GM12878 (cell line): ENCODE measurements around the gene SORCS2. TPM values are rescaled to one million over a fixed set of nuclear protein-coding genes. Genes with fewer than 3 reads are reported as not detected.
A peak's percentile ranks its signal among the peaks of the same experiment; 100 is the strongest.

Source experiments
- ATAC-seq: fragments of 200-7000 bp; cut with Tn5 transposase; 3 replicates; pipeline ENCODE4 v1.9.1; 2020; ENCODE audit warnings: mild to moderate bottlenecking, moderate library complexity
- BruUV-seq: library from RNA; stranded (reverse); fragments of 400-500 nt; replicated peaks from 2 replicates; lab custom pipeline; 2021; lab: Mats Ljungman, UMichigan
- CTCF ChIA-PET: fragments of 300-600 bp; sonication (Branson Sonifier 250); formaldehyde crosslinking; extraction: SDS; loops from one replicate; lab custom pipeline; 2021; ENCODE audit warnings: inconsistent platforms; lab: Yijun Ruan, JAX
- POLR2A ChIA-PET: fragments of 350-600 bp; formaldehyde crosslinking; extraction: SDS; loops from one replicate; lab custom pipeline; 2021; ENCODE audit warnings: inconsistent platforms; lab: Charles Lee
- RAD21 ChIA-PET: fragments of 300-600 bp; sonication (Branson Sonifier 250); formaldehyde crosslinking; loops from one replicate; lab custom pipeline; 2023; ENCODE audit warnings: antibody characterized with exemption; ENCODE audit not compliant: unreplicated experiment; lab: Charles Lee
- SMC1A ChIA-PET: fragments of 300-600 bp; sonication (Branson Sonifier 250); formaldehyde crosslinking; loops from one replicate; lab custom pipeline; 2023; ENCODE audit not compliant: unreplicated experiment, uncharacterized antibody; lab: Charles Lee
- DNase-seq: peaks from one replicate; pipeline ENCODE4 v3.0.0-alpha.2; 2011; ENCODE audit warnings: low read depth, low spot score
- FAIRE-seq: peaks from 3 replicates; lab custom pipeline; 2011; peaks lifted over from hg19 to GRCh38; lab: Jason Lieb, UNC
- H2AFZ ChIP-seq: 2 replicates; pipeline ENCODE4 v1.6.0; 2011; ENCODE audit warnings: low read depth, low read length, control low read depth; ENCODE audit not compliant: control insufficient read depth
- H3K27ac ChIP-seq: 2 replicates; pipeline ENCODE4 v1.5.1; 2011; ENCODE audit warnings: control low read depth; ENCODE audit not compliant: control insufficient read depth, insufficient read depth
- H3K27me3 ChIP-seq, 2 experiments: replicated peaks in 1 of 2; 2 replicates each; pipeline versions ENCODE4 v1.6.0 to v1.6.1; 2011; ENCODE audit warnings: low read length in 1 of 2; ENCODE audit not compliant: control insufficient read depth in 2 of 2, insufficient read depth in 2 of 2
- H3K36me3 ChIP-seq, 2 experiments: 2 replicates each; pipeline ENCODE4 v1.5.1; 2011; ENCODE audit warnings: low read length in 1 of 2; ENCODE audit not compliant: control insufficient read depth in 2 of 2, insufficient read depth in 2 of 2
- H3K4me1 ChIP-seq: 2 replicates; pipeline ENCODE4 v1.6.1; 2011; ENCODE audit warnings: mild to moderate bottlenecking, low read length, moderate library complexity, mixed read lengths; ENCODE audit not compliant: control insufficient read depth, insufficient read depth
- H3K4me2 ChIP-seq: 2 replicates; pipeline ENCODE4 v1.6.0; 2011; ENCODE audit warnings: control low read depth; ENCODE audit not compliant: control insufficient read depth, insufficient read depth
- H3K4me3 ChIP-seq: fragments of 200-600 bp; sonication (generic); 2 replicates; pipeline ENCODE4 v1.5.1; 2016
- H3K79me2 ChIP-seq: 2 replicates; pipeline ENCODE4 v1.6.0; 2011; ENCODE audit warnings: low read length; ENCODE audit not compliant: control insufficient read depth, insufficient read depth
- H3K9ac ChIP-seq: 2 replicates; pipeline ENCODE4 v1.8.0; 2011; ENCODE audit warnings: low read length, control low read depth, mixed read lengths; ENCODE audit not compliant: control insufficient read depth, insufficient read depth
- H3K9me3 ChIP-seq: replicated peaks from 3 replicates; pipeline ENCODE4 v1.5.1; 2011; ENCODE audit warnings: mild to moderate bottlenecking, low read length; ENCODE audit not compliant: control insufficient read depth, insufficient read depth
- H4K20me1 ChIP-seq: 2 replicates; pipeline ENCODE4 v1.6.0; 2011; ENCODE audit not compliant: control insufficient read depth, insufficient read depth
- BCL3 ChIP-seq: IDR thresholded peaks from 2 replicates; pipeline ENCODE4 v1.6.1; 2011; ENCODE audit warnings: borderline replicate concordance, low read depth, mild to moderate bottlenecking, moderate library complexity, low read length; ENCODE audit not compliant: insufficient read depth, poor library complexity, severe bottlenecking
- PBX3 ChIP-seq: IDR thresholded peaks from 2 replicates; pipeline ENCODE4 v1.6.1; 2011; ENCODE audit warnings: mild to moderate bottlenecking, low read depth, low read length, moderate library complexity; ENCODE audit not compliant: insufficient replicate concordance
- RAD21 ChIP-seq: IDR thresholded peaks from 2 replicates; pipeline ENCODE4 v1.6.1; 2011; ENCODE audit warnings: mild to moderate bottlenecking, low read depth, low read length, moderate library complexity; ENCODE audit not compliant: insufficient read depth
- SIN3A ChIP-seq: IDR thresholded peaks from 2 replicates; pipeline ENCODE4 v1.6.1; 2012; ENCODE audit warnings: low read depth, low read length, improper control_type of control experiment
- WGBS: methylation state at CpG from one replicate; pipeline ENCODE4 v1.1.6; 2016; ENCODE audit warnings: low lambda C conversion rate; ENCODE audit not compliant: insufficient replicate concordance, insufficient coverage; ENCODE audit errors: missing lambda C conversion rate; 5-methylcytosine and 5-hydroxymethylcytosine counted together
- in situ Hi-C: fragments of 300-500 bp; cut with MboI; formaldehyde crosslinking; loops from 9 replicates; pipeline ENCODE4 v1.14.3; 2018; ENCODE audit warnings: mixed read lengths
- intact Hi-C: fragments of 100-400 bp; cut with micrococcal nuclease; formaldehyde crosslinking; loops from one replicate; pipeline ENCODE4 v1.14.2; 2022; ENCODE audit not compliant: unreplicated experiment
- polyA plus RNA-seq, 11 experiments: library from polyadenylated mRNA; depleted of rRNA in 4 of 11; unstranded in 6 of 11; stranded (reverse) in 5 of 11; fragments of >200 nt; fragmentation: Nextera tagmentation in 4 of 11; fragmentation: Illumina TruSeq in 1 of 11; extraction: Ambion mirVana in 4 of 11; extraction: Trizol in 1 of 11; gene quantifications; 1 replicate in 1 of 11; 2 replicates in 10 of 11; pipeline versions ENCODE4 v1.2.1 to v1.2.3, GENCODE V29; 2011 to 2016; ENCODE audit warnings: inconsistent platforms in 2 of 11, missing spikeins in 2 of 11, low read depth in 1 of 11
- total RNA-seq, 4 experiments: library from RNA; depleted of rRNA in 3 of 4; stranded (reverse); fragments of >200 nt in 3 of 4; fragmentation: Illumina TruSeq in 1 of 4; extraction: Trizol in 1 of 4; gene quantifications; 2 replicates each; pipeline versions ENCODE4 v1.2.1 to v1.2.3, GENCODE V29; 2013 to 2021
- TF ChIP-seq, protein P1 (sequence below): fragments of 450-650 bp; IDR thresholded peaks from 2 replicates; pipeline ENCODE4 v1.6.1; 2017; ENCODE audit warnings: mild to moderate bottlenecking, moderate library complexity

The SORCS2 gene
- total and polyA plus RNA-seq, 10 of the 15 experiments (the other 5 are each of a cell fraction or from before 2014, with no cell fraction given) = 0.01 to 0.15 (median 0.05) TPM; not detected in 5

GRCh38 chr4:7387925-7388324 is 195.6 kb downstream of the SORCS2 start:
- H3K27ac ChIP-seq = no peak overlapping the region
- no peak overlapping the region for H3K4me2 ChIP-seq
- H3K9ac ChIP-seq = no peak overlapping the region
- no peaks in the 10 kb centered on the region for H3K79me2 ChIP-seq
- DNase-seq (no peak), FAIRE-seq (no peak), ATAC-seq (no peak)
- TF ChIP-seq SIN3A (no peak), RAD21 (no peak), BCL3 (peak; percentile 53), PBX3 (peak; percentile 14)
- TF ChIP-seq, protein P1, sequence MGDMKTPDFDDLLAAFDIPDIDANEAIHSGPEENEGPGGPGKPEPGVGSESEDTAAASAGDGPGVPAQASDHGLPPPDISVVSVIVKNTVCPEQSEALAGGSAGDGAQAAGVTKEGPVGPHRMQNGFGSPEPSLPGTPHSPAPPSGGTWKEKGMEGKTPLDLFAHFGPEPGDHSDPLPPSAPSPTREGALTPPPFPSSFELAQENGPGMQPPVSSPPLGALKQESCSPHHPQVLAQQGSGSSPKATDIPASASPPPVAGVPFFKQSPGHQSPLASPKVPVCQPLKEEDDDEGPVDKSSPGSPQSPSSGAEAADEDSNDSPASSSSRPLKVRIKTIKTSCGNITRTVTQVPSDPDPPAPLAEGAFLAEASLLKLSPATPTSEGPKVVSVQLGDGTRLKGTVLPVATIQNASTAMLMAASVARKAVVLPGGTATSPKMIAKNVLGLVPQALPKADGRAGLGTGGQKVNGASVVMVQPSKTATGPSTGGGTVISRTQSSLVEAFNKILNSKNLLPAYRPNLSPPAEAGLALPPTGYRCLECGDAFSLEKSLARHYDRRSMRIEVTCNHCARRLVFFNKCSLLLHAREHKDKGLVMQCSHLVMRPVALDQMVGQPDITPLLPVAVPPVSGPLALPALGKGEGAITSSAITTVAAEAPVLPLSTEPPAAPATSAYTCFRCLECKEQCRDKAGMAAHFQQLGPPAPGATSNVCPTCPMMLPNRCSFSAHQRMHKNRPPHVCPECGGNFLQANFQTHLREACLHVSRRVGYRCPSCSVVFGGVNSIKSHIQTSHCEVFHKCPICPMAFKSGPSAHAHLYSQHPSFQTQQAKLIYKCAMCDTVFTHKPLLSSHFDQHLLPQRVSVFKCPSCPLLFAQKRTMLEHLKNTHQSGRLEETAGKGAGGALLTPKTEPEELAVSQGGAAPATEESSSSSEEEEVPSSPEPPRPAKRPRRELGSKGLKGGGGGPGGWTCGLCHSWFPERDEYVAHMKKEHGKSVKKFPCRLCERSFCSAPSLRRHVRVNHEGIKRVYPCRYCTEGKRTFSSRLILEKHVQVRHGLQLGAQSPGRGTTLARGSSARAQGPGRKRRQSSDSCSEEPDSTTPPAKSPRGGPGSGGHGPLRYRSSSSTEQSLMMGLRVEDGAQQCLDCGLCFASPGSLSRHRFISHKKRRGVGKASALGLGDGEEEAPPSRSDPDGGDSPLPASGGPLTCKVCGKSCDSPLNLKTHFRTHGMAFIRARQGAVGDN = no peak
- WGBS = 81% methylated on average over 6 of the region's 6 CpGs
- no peaks in the 10 kb centered on the region for H3K4me1 ChIP-seq
- CTCF ChIA-PET = no interaction called here
- intact Hi-C loops (no loop called here), in situ Hi-C loops (no loop called here)
- H2AFZ ChIP-seq = no peak overlapping the region
- no TSS peak for BruUV-seq
- no peak overlapping the region for H3K4me3 ChIP-seq
- POLR2A ChIA-PET = no interaction called here
- SMC1A ChIA-PET = no interaction called here
- RAD21 ChIA-PET = no interaction called here
- H3K27me3 ChIP-seq = no peaks in the 10 kb centered on the region; a peak in 1 of 4 replicates
- H3K9me3 ChIP-seq = no peaks in the 10 kb centered on the region
- H4K20me1 ChIP-seq = no peaks in the 10 kb centered on the region
- H3K36me3 ChIP-seq = no peaks in the 10 kb centered on the region
